ENCODE data around the gene C1orf35.

C1orf35 gene

GRCh38 chr1:228063251-228064191, 39.6 kb downstream of the C1orf35 start:
- TF ChIP-seq Cebpa-rat (IDR thresholded peaks at IDR 0.05), result no peak
- Histone ChIP-seq H3K4me1 (no peaks in the 10 kb centered on the region), H3K9ac (no peak overlapping the region), H3K36me3 (no peaks in the 10 kb centered on the region), H3K9me3 (replicated peaks in 1 of 11) (peaks cover 0 to 11% (median 0%) of the 10 kb centered on the region in 11 experiments; a peak in 2 of 22 replicates), H3K4me3 (no peak overlapping the region), H4K20me1 (peaks cover 0 to 3% (median 0%) of the 10 kb centered on the region in 11 experiments; a peak in 2 of 22 replicates), H3K4me2 (no peak overlapping the region), H3K27me3 (peaks cover 0 to 29% (median 18%) of the 10 kb centered on the region in 11 experiments; a peak in 14 of 22 replicates), H3K27ac (no peak overlapping the region)

GRCh38 chr1:228062812-228063211, 40.3 kb downstream of the C1orf35 start:
- Histone ChIP-seq H3K4me2 (no peak overlapping the region), H3K36me3 (no peaks in the 10 kb centered on the region), H3K9me3 (replicated peaks in 1 of 11) (peaks cover 0 to 11% (median 0%) of the 10 kb centered on the region in 11 experiments; a peak in 2 of 22 replicates), H3K27me3 (peaks cover 0 to 30% (median 18%) of the 10 kb centered on the region in 11 experiments; a peak in 14 of 22 replicates), H3K27ac (no peak overlapping the region), H4K20me1 (peaks cover 0 to 3% (median 0%) of the 10 kb centered on the region in 11 experiments; a peak in 2 of 22 replicates), H3K4me1 (no peaks in the 10 kb centered on the region), H3K9ac (no peak overlapping the region), H3K4me3 (no peak overlapping the region)
- no peak for TF ChIP-seq Cebpa-rat (IDR thresholded peaks at IDR 0.05)

- no peak overlapping the region for H3K4me3 ChIP-seq
- H3K9ac ChIP-seq, result no peak overlapping the region
- peaks cover 0 to 28% (median 16%) of the 10 kb centered on the region in 11 experiments; a peak in 14 of 22 replicates for H3K27me3 ChIP-seq
- H3K4me1 ChIP-seq, result no peaks in the 10 kb centered on the region
- H3K27ac ChIP-seq, result no peak overlapping the region
- no peaks in the 10 kb centered on the region for H3K36me3 ChIP-seq
- H3K9me3 ChIP-seq (replicated peaks in 1 of 11), result peaks cover 0 to 11% (median 0%) of the 10 kb centered on the region in 11 experiments; a peak in 2 of 22 replicates
- H3K4me2 ChIP-seq, result no peak overlapping the region
- no peak for TF ChIP-seq Cebpa-rat (IDR thresholded peaks at IDR 0.05)
- peaks cover 0 to 3% (median 0%) of the 10 kb centered on the region in 11 experiments; a peak in 2 of 22 replicates for H4K20me1 ChIP-seq
Observed at GRCh38 chr1:228062085-228062791, 40.9 kb downstream of the C1orf35 start.

GRCh38 chr1:228061411-228062084, 41.6 kb downstream of the C1orf35 start:
- H3K4me3 ChIP-seq, result no peak overlapping the region
- H3K9ac ChIP-seq, result no peak overlapping the region
- peaks cover 0 to 11% (median 0%) of the 10 kb centered on the region in 11 experiments; a peak in 2 of 22 replicates for H3K9me3 ChIP-seq (replicated peaks in 1 of 11)
- peaks cover 0 to 22% (median 9%) of the 10 kb centered on the region in 11 experiments; a peak in 12 of 22 replicates for H3K27me3 ChIP-seq
- H3K4me2 ChIP-seq, result no peak overlapping the region
- H4K20me1 ChIP-seq, result peaks cover 0 to 3% (median 0%) of the 10 kb centered on the region in 11 experiments; a peak in 1 of 22 replicates
- H3K36me3 ChIP-seq, result no peaks in the 10 kb centered on the region
- no peak overlapping the region for H3K27ac ChIP-seq
- TF ChIP-seq Cebpa-rat (IDR thresholded peaks at IDR 0.05), result no peak
- no peaks in the 10 kb centered on the region for H3K4me1 ChIP-seq

GRCh38 chr1:228060458-228061190, 42.5 kb downstream of the C1orf35 start:
- H3K9ac ChIP-seq, result no peak overlapping the region
- peaks cover 0 to 1% (median 0%) of the 10 kb centered on the region in 11 experiments; a peak in 1 of 22 replicates for H4K20me1 ChIP-seq
- H3K36me3 ChIP-seq, result no peaks in the 10 kb centered on the region
- no peak for TF ChIP-seq Cebpa-rat (IDR thresholded peaks at IDR 0.05)
- H3K4me3 ChIP-seq, result no peak overlapping the region
- no peak overlapping the region for H3K4me2 ChIP-seq
- peaks cover 0 to 18% (median 6%) of the 10 kb centered on the region in 11 experiments; a peak in 9 of 22 replicates for H3K27me3 ChIP-seq
- no peak overlapping the region for H3K27ac ChIP-seq
- H3K9me3 ChIP-seq (replicated peaks in 1 of 11), result peaks cover 0 to 11% (median 0%) of the 10 kb centered on the region in 11 experiments; a peak in 2 of 22 replicates
- H3K4me1 ChIP-seq, result no peaks in the 10 kb centered on the region

GRCh38 chr1:228059634-228060457, 43.3 kb downstream of the C1orf35 start:
- Histone ChIP-seq H3K27me3 (peaks cover 0 to 18% (median 6%) of the 10 kb centered on the region in 11 experiments; a peak in 9 of 22 replicates), H3K4me1 (no peaks in the 10 kb centered on the region), H3K9ac (no peak overlapping the region), H3K4me2 (no peak overlapping the region), H3K9me3 (replicated peaks in 1 of 11) (peaks cover 0 to 11% (median 0%) of the 10 kb centered on the region in 11 experiments; a peak in 3 of 22 replicates), H4K20me1 (no peaks in the 10 kb centered on the region; a peak in 1 of 22 replicates), H3K4me3 (no peak overlapping the region), H3K27ac (no peak overlapping the region), H3K36me3 (no peaks in the 10 kb centered on the region)
- no peak for TF ChIP-seq Cebpa-rat (IDR thresholded peaks at IDR 0.05)

- peaks cover 0 to 18% (median 6%) of the 10 kb centered on the region in 11 experiments; a peak in 10 of 22 replicates for H3K9me3 ChIP-seq (replicated peaks in 1 of 11)
- H3K36me3 ChIP-seq, result no peaks in the 10 kb centered on the region
- no peaks in the 10 kb centered on the region; a peak in 1 of 22 replicates for H4K20me1 ChIP-seq
- no peak overlapping the region for H3K9ac ChIP-seq
- H3K27me3 ChIP-seq, result peaks cover 0 to 18% (median 6%) of the 10 kb centered on the region in 11 experiments; a peak in 9 of 22 replicates
- H3K4me3 ChIP-seq, result no peak overlapping the region
- H3K27ac ChIP-seq, result no peak overlapping the region
- no peak for TF ChIP-seq Cebpa-rat (IDR thresholded peaks at IDR 0.05)
- H3K4me1 ChIP-seq, result no peaks in the 10 kb centered on the region
- no peak overlapping the region for H3K4me2 ChIP-seq
Observed at GRCh38 chr1:228058949-228059633, 44.0 kb downstream of the C1orf35 start.

Data from BLaER1 treated with 17β-estradiol and CSF1 and Interleukin-3, amounts not matched to agents 10 nM and 100 nM (cell line).